ENCODE data around the gene EPHB2.
"Not testable (repeated sequence)": the region's sequence is repeated elsewhere in the genome, so short reads cannot be mapped to it uniquely, and the experiment has no call there.

EPHB2 gene

GRCh38 chr1:22691031-22691753, 19.4 kb upstream of the EPHB2 start:
- no peak for DNase-seq

GRCh38 chr1:22694172-22694571, 16.5 kb upstream of the EPHB2 start:
- no peak for DNase-seq

- no peak for DNase-seq
These were observed 14.0 kb upstream of the EPHB2 start for GRCh38 chr1:22696610-22697009.

- DNase-seq, result no peak
These were observed 12.7 kb upstream of the EPHB2 start for GRCh38 chr1:22697980-22698379.

DNA sequence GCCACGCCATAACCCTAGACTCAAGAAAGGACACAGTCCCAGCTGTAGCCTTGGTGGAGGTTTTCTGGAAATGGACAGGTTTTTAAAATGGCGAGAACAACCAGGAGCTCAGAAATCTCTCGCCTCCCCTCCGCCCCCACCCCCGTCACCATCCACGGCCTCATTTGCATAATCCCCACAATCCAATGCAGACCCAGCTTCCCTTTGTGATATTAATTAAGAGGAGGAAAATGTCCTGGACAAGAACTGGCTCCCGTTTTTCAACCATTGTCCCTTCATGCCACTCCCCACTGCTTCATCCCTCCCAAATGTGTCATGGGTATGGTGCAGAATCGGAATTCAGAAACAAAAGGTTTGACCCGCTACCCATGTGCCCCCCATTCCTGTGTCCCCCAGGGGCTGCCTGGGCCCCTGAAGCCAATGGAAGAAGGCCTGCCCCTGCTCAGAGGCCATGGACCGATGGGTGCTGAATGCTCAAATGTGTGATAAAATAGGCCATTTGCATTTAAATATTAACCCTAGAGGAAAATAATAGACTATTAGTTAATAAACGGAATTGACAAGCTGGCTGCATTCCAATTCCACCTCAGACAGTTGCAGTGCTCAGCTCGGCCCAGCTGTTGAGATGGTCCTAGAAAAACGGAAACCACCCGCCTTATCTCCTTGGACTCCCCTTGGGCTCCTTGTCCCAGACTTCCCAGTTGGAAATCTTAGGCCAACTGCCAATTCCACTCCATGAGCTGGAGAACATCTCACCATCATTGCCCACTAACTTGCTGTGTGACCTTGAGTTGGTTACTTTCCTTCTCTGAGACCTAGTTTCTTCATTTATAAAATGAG, 10.7 kb upstream of the EPHB2 start:
- no peak for DNase-seq

DNA sequence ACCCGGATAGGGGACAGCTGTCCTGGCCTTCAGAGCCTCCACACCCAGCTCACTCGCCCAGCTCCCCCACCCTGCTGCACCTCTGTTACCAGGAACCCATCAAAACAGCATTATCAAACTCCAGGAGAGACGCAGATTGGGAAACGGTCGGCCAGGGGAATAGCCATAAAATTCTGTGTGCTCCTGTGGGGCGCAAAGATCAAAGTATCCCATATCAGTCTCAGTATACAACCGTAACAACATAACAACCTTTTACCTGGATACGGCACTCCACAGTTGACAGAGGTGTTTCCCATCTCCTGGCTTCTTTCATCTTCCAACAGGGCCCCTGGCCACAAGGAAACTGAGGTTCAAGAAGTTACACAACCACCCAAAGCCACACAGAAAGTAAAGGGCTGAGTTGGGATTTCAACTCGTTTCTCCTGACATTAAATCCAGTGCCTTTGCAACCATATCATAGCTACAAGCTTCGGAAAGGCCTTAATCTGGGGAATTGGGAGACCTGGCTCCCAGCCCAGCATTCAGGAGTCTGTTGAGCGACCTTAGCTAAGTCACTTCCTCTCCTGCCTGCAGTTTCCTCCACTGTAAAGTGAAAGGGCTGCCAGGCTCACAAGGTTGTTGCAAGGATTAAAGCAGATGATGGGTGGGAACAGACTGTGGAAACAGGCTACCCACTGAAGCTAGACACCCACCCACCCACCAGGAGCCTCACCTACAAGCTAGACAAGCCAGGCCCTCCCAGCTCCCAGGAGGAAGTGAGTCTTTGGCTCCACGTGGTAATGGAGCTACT, 8.1 kb upstream of the EPHB2 start:
- no peak for DNase-seq

- peak; percentile 42 to 73 for DNase-seq
These were observed 6.1 kb upstream of the EPHB2 start for GRCh38 chr1:22704440-22705067.

DNA sequence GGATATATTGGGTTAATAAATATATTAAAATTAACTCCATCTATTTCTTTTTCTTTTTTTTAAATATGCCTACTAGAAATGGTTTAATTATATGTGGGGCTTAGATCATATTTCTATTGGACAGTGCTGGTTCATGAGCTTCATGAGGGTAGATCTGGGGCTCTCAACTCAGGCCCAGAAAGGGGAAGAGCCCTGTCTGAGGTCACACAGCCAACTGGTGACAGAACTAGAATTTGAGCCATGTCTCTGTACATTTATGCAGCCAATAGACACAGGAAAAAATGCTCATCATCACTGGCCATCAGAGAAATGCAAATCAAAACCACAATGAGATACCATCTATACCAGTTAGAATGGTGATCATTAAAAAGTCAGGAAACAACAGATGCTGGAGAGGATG, 5.1 kb upstream of the EPHB2 start:
- DNase-seq, result no peak

GRCh38 chr1:22706100-22706499, 4.5 kb upstream of the EPHB2 start:
- not testable (repeated sequence) for DNase-seq

DNA sequence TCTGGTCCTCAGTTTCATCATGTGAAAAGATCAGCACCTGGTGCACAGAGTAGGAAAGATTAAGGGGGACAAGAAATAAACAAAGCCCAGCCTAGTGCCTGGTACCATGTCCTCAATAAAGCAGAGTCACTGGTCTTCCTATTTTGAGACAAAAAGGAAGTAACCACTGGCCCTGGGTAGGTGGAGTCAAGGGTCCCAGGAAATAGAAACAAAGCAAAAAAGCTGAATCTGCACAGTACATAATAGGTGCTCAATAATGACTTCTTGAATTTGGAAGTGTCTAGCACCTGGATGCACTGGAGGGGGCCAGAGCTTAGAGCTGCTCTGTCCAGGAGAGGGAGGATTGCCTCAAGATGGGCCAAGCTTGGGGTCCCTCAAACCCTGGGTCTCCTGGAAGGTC, 1.9 kb upstream of the EPHB2 start:
- DNase-seq, result no peak

DNA sequence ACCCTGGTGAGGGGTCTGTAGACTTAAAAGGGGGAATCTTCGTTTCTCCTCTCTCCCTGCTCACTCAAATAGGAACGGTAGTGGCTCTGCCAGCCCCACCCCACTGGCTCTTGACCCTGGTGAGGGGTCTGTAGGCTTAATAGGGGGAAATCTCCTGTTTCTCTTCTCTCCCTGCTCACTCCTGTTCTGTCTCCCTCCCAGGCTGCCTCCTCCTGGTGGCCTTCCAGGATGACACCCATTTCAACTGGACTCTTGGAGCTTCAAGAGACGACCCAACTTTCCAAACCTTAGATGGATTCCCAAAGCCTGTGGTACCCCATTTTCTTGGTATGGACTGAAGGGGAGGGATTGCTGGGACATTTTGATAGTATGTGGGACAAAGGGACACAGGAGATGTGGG, 1.4 kb upstream of the EPHB2 start:
- no peak for DNase-seq

GRCh38 chr1:22709891-22710700, 543 bp upstream of the EPHB2 start:
- DNase-seq, result peak in 1 of 2 experiments; percentile 32

DNA sequence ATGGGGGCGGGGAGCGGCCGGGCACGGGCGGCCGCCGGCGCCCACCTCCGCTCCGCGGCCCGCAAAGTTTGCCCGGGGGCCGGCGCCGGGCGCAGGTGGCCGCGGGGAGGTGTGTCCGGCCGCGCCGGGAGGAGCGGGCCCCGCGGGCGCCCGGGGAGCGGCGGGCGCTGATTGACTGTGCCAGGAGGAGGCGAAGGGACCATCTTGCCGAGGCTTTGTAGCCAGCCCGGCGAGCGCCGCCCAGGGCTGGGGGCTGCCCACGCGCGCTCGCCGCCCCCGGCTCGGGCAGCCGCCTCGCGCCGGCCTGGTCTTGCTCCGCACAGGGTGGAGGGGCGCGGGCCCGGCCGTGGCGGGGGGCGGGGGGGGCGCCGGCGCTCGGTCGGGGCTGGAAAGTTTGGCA, 432 bp downstream of the EPHB2 start:
- DNase-seq, result peak in 1 of 2 experiments; percentile 4

DNA sequence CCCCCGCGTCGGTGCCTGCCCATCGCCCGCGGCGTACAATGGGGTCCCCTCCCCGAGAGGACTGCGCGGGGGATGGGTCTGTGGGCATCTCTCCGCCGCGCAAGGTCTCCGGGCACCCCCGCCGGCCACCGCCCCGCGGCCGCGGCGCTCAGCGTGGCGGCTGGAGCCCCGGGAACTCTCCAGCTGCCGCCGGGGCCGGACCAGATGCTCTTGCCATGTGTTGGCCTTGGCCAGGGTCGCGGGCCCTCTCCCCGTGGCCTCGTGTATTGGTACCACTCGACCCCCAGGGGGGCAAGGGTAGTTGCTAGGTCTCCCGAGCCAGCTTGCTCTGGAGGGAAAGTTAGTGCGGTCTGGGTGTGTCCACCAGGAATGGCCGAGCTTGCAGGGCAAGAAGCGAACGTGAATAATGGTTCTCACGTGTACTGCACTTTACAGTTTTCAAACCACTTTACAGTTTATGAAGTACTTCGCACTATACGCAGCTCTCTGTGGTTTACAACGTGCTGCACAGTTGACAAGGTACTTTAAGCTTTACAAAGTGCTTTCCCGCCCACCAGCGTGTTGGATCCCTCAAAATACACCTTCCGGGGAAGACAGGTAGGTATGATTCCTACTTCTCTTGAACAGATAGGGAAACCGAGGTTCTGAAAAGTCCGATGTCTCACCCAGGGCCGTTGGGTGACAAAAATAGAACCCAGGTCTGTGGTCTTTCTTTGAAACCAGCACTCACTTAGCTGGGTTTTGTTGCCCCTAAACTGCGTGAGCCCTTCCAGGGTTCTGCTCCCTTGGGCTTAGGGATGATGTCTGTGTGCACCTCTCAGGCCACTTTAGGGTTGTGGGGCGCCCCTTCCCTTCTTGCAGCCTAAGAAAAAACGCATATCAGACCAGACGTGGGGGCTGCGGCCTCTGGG, 1.2 kb downstream of the EPHB2 start:
- no peak for DNase-seq

DNA sequence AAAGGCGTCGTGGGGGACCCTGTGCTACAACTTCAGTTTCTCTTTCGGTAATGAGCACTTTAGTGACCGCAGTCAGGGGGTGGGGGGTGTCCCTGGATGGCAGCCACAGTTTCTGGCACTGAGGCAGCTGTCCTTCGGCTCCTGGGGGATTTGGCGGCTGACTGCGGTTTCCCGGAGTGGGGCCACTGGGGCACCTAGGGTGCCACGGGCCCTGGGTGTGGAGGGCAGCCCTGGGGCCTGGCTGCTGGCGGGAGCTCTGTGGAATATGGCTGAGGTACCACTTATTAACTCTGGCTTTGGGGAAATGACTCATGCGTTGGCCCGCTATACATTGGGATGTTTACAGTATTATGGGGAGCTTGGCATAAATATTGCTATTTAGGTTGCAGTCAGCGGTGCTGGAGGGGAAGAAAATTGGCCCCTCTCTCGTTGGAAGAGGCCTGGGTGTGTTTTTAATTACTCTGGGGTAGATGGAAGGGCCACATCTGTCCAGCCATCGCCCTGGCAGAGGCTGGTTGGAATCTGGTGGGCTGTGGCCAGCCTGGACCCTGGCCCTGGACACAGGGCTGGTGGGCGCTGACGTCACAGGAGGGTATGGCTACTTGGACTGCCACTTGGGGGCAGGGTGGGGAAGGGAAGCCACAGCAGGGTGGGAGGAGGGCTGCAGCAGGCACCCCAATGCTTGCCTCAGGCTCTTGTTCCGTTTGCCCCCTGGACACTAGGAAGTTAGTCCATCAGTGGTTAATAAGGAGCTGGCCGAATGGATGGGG, 2.0 kb downstream of the EPHB2 start:
- no peak for DNase-seq

DNA sequence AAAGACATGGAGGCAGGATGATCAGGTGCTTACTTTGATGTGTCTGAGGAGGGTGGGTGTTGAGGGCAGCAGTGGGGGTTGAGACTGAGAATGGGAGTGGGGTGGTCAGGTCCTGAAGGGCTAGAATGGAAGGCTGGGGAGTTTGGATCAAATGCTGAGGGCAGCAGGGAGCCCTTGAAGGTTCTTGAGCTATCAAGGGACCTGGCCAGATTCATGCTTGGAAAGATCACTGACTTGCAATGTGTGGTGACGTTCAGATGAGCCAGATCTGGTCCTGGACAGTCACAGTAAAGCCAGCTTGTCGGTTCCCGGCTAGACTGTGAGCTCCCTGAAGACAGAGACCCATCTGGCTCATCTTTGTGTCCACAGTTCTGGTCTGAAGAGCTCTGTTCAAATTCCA, 3.8 kb downstream of the EPHB2 start:
- no peak for DNase-seq

- DNase-seq, result no peak
These were observed 6.6 kb downstream of the EPHB2 start for GRCh38 chr1:22717037-22717760.

DNA sequence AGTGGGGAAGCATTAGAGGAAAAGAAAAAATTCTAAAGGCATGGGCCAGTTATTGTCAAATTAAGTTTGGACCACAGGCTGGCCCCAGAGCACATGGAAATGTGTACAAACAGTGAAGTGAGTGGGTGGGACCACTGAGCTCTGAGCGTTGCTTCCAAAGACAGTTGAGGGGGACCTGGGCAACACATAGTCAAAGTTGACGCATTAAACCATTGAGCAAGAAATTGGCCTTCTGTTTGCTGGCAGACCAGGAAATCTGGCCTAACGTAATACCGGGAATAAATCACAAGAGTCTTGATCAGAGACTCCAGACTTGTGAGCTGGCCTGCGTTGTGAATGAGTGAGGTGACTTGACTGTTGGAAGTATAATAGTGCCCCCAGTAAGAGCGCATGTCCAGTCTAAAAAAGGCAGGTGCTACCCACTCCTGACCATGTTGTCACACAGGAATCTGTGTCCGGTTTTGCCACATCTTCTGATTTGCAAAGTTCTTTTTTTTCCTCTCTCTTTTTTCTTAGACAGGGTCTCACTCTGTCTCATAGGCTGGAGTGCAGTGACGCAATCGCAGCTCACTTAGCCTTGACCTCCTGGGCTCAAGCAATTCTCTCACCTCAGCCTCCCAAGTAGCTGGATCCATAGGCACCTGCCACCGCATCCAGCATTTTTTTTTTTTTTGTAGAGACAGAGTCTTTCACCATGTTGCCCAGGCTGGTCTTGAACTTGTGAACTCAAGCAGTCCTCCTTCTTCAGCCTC, 10.7 kb downstream of the EPHB2 start:
- no peak for DNase-seq

Data from NCI-H1930 (cell line).